ENCODE measurements around the gene RHAG.

RHAG gene

DNA sequence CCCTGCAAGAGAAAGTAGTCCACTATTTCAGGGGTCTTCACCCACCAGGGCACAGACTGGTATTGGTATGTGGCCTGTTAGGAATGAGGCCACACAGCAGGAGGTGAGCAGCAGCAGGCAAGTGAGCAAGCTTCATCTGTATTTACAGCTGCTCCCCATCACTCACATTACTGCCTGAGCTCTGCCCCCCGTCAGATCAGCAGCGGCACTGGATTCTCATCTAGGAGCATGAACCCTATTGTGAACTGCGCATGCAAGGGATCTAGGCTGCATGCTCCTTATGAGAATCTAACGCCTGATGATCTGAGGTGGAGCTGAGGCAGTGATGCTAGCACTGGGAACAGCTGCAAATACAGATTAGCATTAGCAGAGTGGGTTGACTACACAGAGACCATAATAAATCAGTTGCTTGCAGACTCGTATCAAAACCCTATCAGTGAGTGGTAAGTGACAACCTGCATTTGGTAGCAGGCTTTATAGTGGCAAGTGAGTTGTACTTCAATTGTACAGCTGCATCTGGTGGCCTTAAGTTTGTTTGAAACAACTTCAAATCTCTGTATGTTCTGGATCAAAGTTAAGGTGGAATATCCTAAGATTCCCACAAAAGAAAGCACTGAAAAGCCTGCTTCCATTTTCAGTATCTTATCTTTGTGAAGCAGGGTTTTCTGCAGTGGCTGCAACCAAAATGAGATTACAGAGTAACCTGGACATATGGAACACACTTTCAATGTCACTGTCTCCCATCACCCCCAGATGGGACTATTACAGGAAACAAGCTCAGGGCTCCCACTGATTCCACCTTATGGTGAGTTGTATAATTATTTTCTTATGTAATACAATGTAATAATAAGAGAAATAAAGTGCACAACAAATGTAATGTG lies 73.4 kb downstream of the RHAG start:
- Histone ChIP-seq H3K27ac (ENCODE audit: low read depth, low read length) (no peak overlapping the region), H3K36me3 (ENCODE audit: insufficient read depth, low read length) (peaks cover 3% of the 10 kb centered on the region; the same call in 1 of the 2 replicates), H3K9ac (ENCODE audit: low read depth, low read length) (no peak overlapping the region), H3K4me1 (ENCODE audit: insufficient read depth, low read length) (no peaks in the 10 kb centered on the region), H3K4me3 (ENCODE audit: low read length) (no peak overlapping the region), H3K27me3 (ENCODE audit: insufficient read depth, low read length) (peaks cover 48% of the 10 kb centered on the region), H3K9me3 (ENCODE audit: insufficient read depth, low read depth, low read length) (no peaks in the 10 kb centered on the region)
- 87% methylated on average over 5 of the region's 5 CpGs for WGBS

GRCh38 chr6:49558238-49558637 lies 78.4 kb downstream of the RHAG start:
- H3K9me3 ChIP-seq (ENCODE audit: insufficient read depth, low read depth, low read length): no peaks in the 10 kb centered on the region
- H3K27ac ChIP-seq (ENCODE audit: low read depth, low read length): no peak overlapping the region
- H3K4me3 ChIP-seq (ENCODE audit: low read length): no peak overlapping the region
- peaks cover 81% of the 10 kb centered on the region for H3K27me3 ChIP-seq (ENCODE audit: insufficient read depth, low read length)
- H3K9ac ChIP-seq (ENCODE audit: low read depth, low read length): no peak overlapping the region
- peaks cover 25% of the 10 kb centered on the region for H3K4me1 ChIP-seq (ENCODE audit: insufficient read depth, low read length)
- peaks cover 35% of the 10 kb centered on the region for H3K36me3 ChIP-seq (ENCODE audit: insufficient read depth, low read length)

- H3K9me3 ChIP-seq (ENCODE audit: insufficient read depth, low read depth, low read length): no peaks in the 10 kb centered on the region
- H3K27me3 ChIP-seq (ENCODE audit: insufficient read depth, low read length): peaks cover 89% of the 10 kb centered on the region
- no peak overlapping the region for H3K9ac ChIP-seq (ENCODE audit: low read depth, low read length)
- peaks cover 38% of the 10 kb centered on the region for H3K36me3 ChIP-seq (ENCODE audit: insufficient read depth, low read length)
- no peak overlapping the region for H3K27ac ChIP-seq (ENCODE audit: low read depth, low read length)
- peaks cover 34% of the 10 kb centered on the region for H3K4me1 ChIP-seq (ENCODE audit: insufficient read depth, low read length)
- WGBS: 80% methylated on average over 1 of the region's 3 CpGs
- no peak overlapping the region for H3K4me3 ChIP-seq (ENCODE audit: low read length)
These were observed 79.5 kb downstream of the RHAG start for GRCh38 chr6:49557177-49557576.

DNA sequence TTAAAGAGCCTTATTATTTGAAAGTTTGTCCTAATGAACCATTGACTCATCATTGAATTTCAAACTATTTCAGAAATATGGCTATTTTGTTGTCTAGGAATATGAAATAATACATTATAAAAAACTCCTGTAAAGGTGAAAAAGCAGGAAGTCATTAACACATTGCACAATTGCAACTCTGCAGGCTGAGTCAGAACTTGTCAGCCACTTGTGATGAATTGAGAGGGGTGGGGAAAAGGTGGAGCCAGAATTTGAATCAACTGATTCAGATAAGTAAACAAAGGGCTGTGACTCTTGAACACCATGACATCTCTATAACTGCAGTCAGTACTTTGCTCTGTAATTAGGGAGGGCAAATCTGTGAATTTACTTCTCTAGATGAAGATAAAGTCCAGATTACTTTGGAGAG lies 80.2 kb downstream of the RHAG start:
- Histone ChIP-seq H3K4me3 (ENCODE audit: low read length) (no peak overlapping the region), H3K27me3 (ENCODE audit: insufficient read depth, low read length) (peaks cover 90% of the 10 kb centered on the region), H3K9me3 (ENCODE audit: insufficient read depth, low read depth, low read length) (no peaks in the 10 kb centered on the region), H3K36me3 (ENCODE audit: insufficient read depth, low read length) (peaks cover 38% of the 10 kb centered on the region), H3K9ac (ENCODE audit: low read depth, low read length) (no peak overlapping the region), H3K27ac (ENCODE audit: low read depth, low read length) (no peak overlapping the region), H3K4me1 (ENCODE audit: insufficient read depth, low read length) (peaks cover 39% of the 10 kb centered on the region)

GRCh38 chr6:49555951-49556350 lies 80.7 kb downstream of the RHAG start:
- Histone ChIP-seq H3K27me3 (ENCODE audit: insufficient read depth, low read length) (peaks cover 89% of the 10 kb centered on the region), H3K4me3 (ENCODE audit: low read length) (no peak overlapping the region), H3K4me1 (ENCODE audit: insufficient read depth, low read length) (peaks cover 39% of the 10 kb centered on the region), H3K36me3 (ENCODE audit: insufficient read depth, low read length) (peaks cover 38% of the 10 kb centered on the region), H3K9ac (ENCODE audit: low read depth, low read length) (no peak overlapping the region), H3K27ac (ENCODE audit: low read depth, low read length) (no peak overlapping the region), H3K9me3 (ENCODE audit: insufficient read depth, low read depth, low read length) (no peaks in the 10 kb centered on the region)
- WGBS: 73% methylated on average over 4 of the region's 4 CpGs
